ENCODE data around the gene COMMD6. TPM values are rescaled to one million over a fixed set of nuclear protein-coding genes. Genes with fewer than 3 reads are reported as not detected.

COMMD6 gene
- total RNA-seq, 1 donor from 2014 or later, result 174 TPM

DNA sequence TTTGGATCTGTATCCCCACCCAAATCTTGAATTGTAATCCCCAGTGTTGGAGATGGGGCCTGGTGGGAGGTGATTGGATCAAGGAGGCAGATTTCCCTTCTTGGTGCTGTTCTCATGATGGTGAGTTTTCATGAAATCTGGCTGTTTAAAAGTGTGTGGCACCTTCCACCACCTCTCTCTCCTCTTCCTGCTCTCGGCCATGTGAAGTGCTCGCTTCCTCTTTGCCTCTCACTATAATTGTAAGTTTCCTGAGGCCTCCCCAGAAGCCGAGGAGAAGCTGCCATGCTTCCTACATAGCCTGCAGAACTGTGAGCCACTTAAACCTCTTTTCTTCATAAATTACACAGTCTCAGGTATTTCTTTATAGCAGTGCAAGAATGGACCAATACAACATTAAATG is 15.7 kb downstream of the COMMD6 start:
- no peak for TF ChIP-seq CTCF (IDR thresholded peaks at IDR 0.05)
- Mint-ChIP-seq H3K36me3 (ENCODE audit: low read depth) (peaks cover 18% of the 10 kb centered on the region), H3K27me3 (no peaks in the 10 kb centered on the region), H3K9me3 (peaks cover 8% of the 10 kb centered on the region), H3K4me3 (no peak overlapping the region), H3K4me1 (peaks cover 5% of the 10 kb centered on the region), H3K27ac (no peak overlapping the region)
- POLR2A ChIA-PET, result no interaction called here
- intact Hi-C loops (cut with micrococcal nuclease), result no loop called here
- ATAC-seq (ENCODE audit: low read depth) (no peak), DNase-seq (no peak)
- CTCF ChIA-PET, result no interaction called here

DNA sequence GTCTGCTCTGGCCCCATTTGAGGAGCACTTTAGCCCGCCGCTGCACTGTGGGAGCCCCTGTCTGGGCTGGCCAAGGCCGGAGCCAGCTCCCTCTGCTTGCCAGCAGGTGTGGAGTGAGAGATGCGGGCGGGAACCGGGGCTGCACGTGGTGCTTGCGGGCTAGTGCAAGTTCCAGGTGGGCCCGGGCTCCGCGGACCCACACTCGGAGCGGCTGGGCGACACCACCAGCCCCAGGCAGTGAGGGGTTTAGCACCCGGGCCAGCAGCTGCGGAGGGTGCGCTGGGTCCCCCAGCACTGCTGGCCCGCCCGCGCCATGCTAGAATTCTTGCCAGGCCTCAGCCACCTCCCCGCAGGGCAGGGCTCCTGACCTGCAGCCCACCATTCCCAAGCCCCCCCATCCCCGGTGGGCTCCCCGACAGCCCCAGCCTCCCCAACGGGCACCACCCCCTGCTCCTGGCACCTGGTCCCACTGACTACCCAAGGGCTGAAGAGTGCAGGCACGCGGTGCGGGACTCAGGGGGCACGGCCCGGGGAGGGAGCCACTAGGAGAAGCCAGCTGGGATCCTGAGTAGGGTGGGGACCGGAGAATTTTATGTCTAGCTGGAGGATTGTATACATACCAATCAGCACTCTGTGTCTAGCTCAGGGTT is 19.1 kb downstream of the COMMD6 start:
- Mint-ChIP-seq H3K27ac (no peak overlapping the region), H3K4me3 (no peak overlapping the region), H3K9me3 (peaks cover 9% of the 10 kb centered on the region), H3K27me3 (no peaks in the 10 kb centered on the region), H3K4me1 (peaks cover 10% of the 10 kb centered on the region), H3K36me3 (ENCODE audit: low read depth) (no peaks in the 10 kb centered on the region)
- POLR2A ChIA-PET, result no interaction called here
- intact Hi-C loops (cut with micrococcal nuclease), result no loop called here
- TF ChIP-seq CTCF (IDR thresholded peaks at IDR 0.05), result no peak
- ATAC-seq (ENCODE audit: low read depth), result no peak
- CTCF ChIA-PET, result interaction anchor here (0.9 kb wide), 1 partner anchor 9 kb away, joined by 3 read pairs; no protein-coding TSS in a partner anchor
- no peak for DNase-seq

DNA sequence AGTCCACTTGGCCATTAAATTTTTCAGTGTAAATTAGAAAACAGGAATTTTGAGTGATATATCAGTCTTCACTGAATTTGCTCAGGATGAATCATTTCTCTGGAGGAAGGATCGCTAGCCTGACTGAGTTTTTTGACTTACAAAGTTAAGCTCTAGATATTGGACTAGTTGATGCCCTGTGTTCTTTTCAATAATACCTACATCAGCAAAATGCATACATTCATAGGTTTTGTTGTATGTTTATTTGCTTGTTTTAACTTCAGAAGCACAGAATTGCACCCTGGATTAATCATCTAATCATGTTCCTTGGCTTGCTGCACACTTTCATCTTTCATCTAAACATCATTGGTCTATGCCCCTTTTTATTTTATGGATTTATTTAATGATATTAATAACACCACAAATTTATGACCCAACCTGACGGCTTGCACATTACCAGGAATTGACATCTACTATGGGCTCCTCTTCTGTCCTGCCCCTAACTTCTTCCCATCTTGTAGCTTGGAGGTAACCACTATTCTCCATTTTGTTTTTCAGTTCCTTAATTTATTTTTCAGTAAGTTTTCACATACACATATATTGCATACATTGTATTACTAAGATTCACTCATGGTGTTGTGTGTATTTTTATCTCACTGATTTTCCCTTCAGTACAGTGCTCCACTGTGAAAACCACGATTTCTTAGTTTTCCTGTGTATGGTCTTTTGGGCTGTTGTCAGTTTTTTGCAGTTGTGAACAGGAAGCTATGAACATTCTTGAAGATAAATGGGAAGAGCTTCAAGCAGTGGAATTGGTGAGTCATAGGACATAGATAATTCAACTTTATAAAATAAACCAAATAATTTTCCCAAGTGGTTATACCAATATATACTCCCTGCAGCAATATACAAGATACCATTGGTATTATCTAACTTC is 23.3 kb downstream of the COMMD6 start:
- ChIA-PET CTCF (interaction anchor here (1.1 kb wide), 1 partner anchor 9 kb away, joined by 5 read pairs; no protein-coding TSS in a partner anchor), POLR2A (no interaction called here)
- Mint-ChIP-seq H3K27me3 (no peaks in the 10 kb centered on the region), H3K36me3 (ENCODE audit: low read depth) (no peaks in the 10 kb centered on the region), H3K27ac (no peak overlapping the region), H3K4me3 (no peak overlapping the region), H3K9me3 (peaks cover 2% of the 10 kb centered on the region), H3K4me1 (peaks cover 23% of the 10 kb centered on the region)
- intact Hi-C loops (cut with micrococcal nuclease), result no loop called here
- DNase-seq, result no peak
- TF ChIP-seq CTCF (IDR thresholded peaks at IDR 0.05), result no peak
- no peak for ATAC-seq (ENCODE audit: low read depth)

- Mint-ChIP-seq H3K27ac (no peak overlapping the region), H3K9me3 (peaks cover 2% of the 10 kb centered on the region), H3K4me3 (no peak overlapping the region), H3K4me1 (peaks cover 23% of the 10 kb centered on the region), H3K36me3 (ENCODE audit: low read depth) (no peaks in the 10 kb centered on the region), H3K27me3 (no peaks in the 10 kb centered on the region)
- no peak for TF ChIP-seq CTCF (IDR thresholded peaks at IDR 0.05)
- POLR2A ChIA-PET, result no interaction called here
- DNase-seq (no peak), ATAC-seq (ENCODE audit: low read depth) (no peak)
- CTCF ChIA-PET, result interaction anchor here (1.1 kb wide), 1 partner anchor 10 kb away, joined by 5 read pairs; no protein-coding TSS in a partner anchor
- intact Hi-C loops (cut with micrococcal nuclease), result no loop called here
Observed at GRCh38 chr13:75513271-75513670, 24.4 kb downstream of the COMMD6 start.

DNA sequence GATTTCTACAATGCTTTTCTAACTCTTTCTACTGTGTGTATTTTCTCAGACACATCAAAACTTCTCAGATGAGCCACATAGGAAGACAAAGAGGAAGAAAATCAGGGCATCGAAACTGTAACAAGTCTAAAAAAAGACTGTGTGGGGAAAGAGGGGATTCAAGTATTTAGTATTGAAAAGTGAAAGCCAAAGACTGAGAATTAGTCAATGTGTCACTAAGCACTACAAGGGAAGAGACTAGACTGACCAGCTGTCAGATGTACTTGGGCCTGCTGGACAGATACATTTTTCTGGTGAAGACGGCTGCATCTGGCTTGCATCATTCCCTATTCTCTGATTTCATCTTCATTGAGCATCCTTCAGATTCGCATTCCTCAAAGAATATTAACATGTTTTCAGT is 25.4 kb downstream of the COMMD6 start:
- H3K36me3 Mint-ChIP-seq (ENCODE audit: low read depth), result no peaks in the 10 kb centered on the region
- DNase-seq (no peak), ATAC-seq (ENCODE audit: low read depth) (no peak)
- H3K4me1 Mint-ChIP-seq, result peaks cover 25% of the 10 kb centered on the region
- peaks cover 2% of the 10 kb centered on the region for H3K9me3 Mint-ChIP-seq
- no peak overlapping the region for H3K27ac Mint-ChIP-seq
- no peaks in the 10 kb centered on the region for H3K27me3 Mint-ChIP-seq
- H3K4me3 Mint-ChIP-seq, result no peak overlapping the region
- ChIA-PET CTCF (no interaction called here), POLR2A (no interaction called here)
- intact Hi-C loops (cut with micrococcal nuclease), result no loop called here
- TF ChIP-seq CTCF (IDR thresholded peaks at IDR 0.05), result no peak
